ENCODE results near the gene TSC22D4. TPM values are rescaled to one million over a fixed set of nuclear protein-coding genes. Genes with fewer than 3 reads are reported as not detected.

The TSC22D4 gene
- total RNA-seq, 4 donors from 2014 or later = 26.2 to 51.4 (median 33.1) TPM

GRCh38 chr7:100438172-100438571 lies 40.8 kb downstream of the TSC22D4 start:
- TF ChIP-seq POLR2A (IDR thresholded peaks at IDR 0.05; ENCODE audit: low read depth) (no peak), EP300 (IDR thresholded peaks at IDR 0.05) (no peak), CTCF (IDR thresholded peaks at IDR 0.05) (no peak), POLR2AphosphoS5 (IDR thresholded peaks at IDR 0.05) (no peak)
- peaks cover 11 to 32% (median 26%) of the 10 kb centered on the region in 4 donors for H3K4me1 ChIP-seq
- peak overlapping the region in 2 of 4 donors; percentile 96 for H3K27ac ChIP-seq (replicated peaks in 1 of 4)
- intact Hi-C loops (cut with DNase I) = no loop called here
- no peak for DNase-seq (ENCODE audit: extremely low spot score)
- peaks cover 8 to 17% (median 16%) of the 10 kb centered on the region in 4 donors for H3K36me3 ChIP-seq
- H3K27me3 ChIP-seq = no peaks in the 10 kb centered on the region
- 57% methylated on average over 2 of the region's 2 CpGs for WGBS
- H3K9me3 ChIP-seq = no peaks in the 10 kb centered on the region
- H3K4me3 ChIP-seq = no peak overlapping the region

- intact Hi-C loops (cut with DNase I) = no loop called here
- no peaks in the 10 kb centered on the region for H3K9me3 ChIP-seq
- peak overlapping the region; percentile 77 to 92 (median 88) for H3K4me3 ChIP-seq
- no peaks in the 10 kb centered on the region for H3K27me3 ChIP-seq
- H3K36me3 ChIP-seq = peaks cover 8 to 24% (median 23%) of the 10 kb centered on the region in 4 donors
- peak overlapping the region; percentile 93 to 96 (median 95) for H3K27ac ChIP-seq (replicated peaks in 1 of 4)
- peaks cover 14 to 40% (median 33%) of the 10 kb centered on the region in 4 donors for H3K4me1 ChIP-seq
- TF ChIP-seq EP300 (IDR thresholded peaks at IDR 0.05) (no peak), POLR2A (IDR thresholded peaks at IDR 0.05; ENCODE audit: low read depth) (no peak)
- WGBS = 87% methylated on average over 28 of the region's 28 CpGs
- DNase-seq (ENCODE audit: extremely low spot score) = no peak
Measured at GRCh38 chr7:100437150-100438100, 41.6 kb downstream of the TSC22D4 start.

- no peak for DNase-seq (ENCODE audit: extremely low spot score)
- no peaks in the 10 kb centered on the region for H3K27me3 ChIP-seq
- intact Hi-C loops (cut with DNase I) = no loop called here
- TF ChIP-seq POLR2A (IDR thresholded peaks at IDR 0.05; ENCODE audit: low read depth) = no peak
- no peak for TF ChIP-seq POLR2AphosphoS5 (IDR thresholded peaks at IDR 0.05)
- H3K4me1 ChIP-seq = peaks cover 31 to 58% (median 51%) of the 10 kb centered on the region in 4 donors
- peaks cover 8 to 41% (median 36%) of the 10 kb centered on the region in 4 donors for H3K36me3 ChIP-seq
- peak overlapping the region; percentile 93 to 96 (median 95) for H3K27ac ChIP-seq (replicated peaks in 1 of 4)
- 16% methylated on average over 5 of the region's 81 CpGs for WGBS
- H3K9me3 ChIP-seq = no peaks in the 10 kb centered on the region
- peak overlapping the region; percentile 77 to 92 (median 88) for H3K4me3 ChIP-seq
Measured at GRCh38 chr7:100435401-100436304, 43.4 kb downstream of the TSC22D4 start.

GRCh38 chr7:100434297-100435144 lies 44.5 kb downstream of the TSC22D4 start:
- no peaks in the 10 kb centered on the region for H3K27me3 ChIP-seq
- no peak for TF ChIP-seq POLR2A (IDR thresholded peaks at IDR 0.05; ENCODE audit: low read depth)
- no peak for TF ChIP-seq EP300 (IDR thresholded peaks at IDR 0.05)
- TF ChIP-seq CTCF (IDR thresholded peaks at IDR 0.05) = no peak
- no peak for TF ChIP-seq POLR2AphosphoS5 (IDR thresholded peaks at IDR 0.05)
- WGBS = 86% methylated on average over 22 of the region's 22 CpGs
- H3K36me3 ChIP-seq = peaks cover 8 to 41% (median 36%) of the 10 kb centered on the region in 4 donors
- no peaks in the 10 kb centered on the region for H3K9me3 ChIP-seq
- H3K4me1 ChIP-seq = peaks cover 34 to 64% (median 56%) of the 10 kb centered on the region in 4 donors
- intact Hi-C loops (cut with DNase I) = no loop called here
- H3K27ac ChIP-seq (replicated peaks in 1 of 4) = peak overlapping the region; percentile 93 to 96 (median 95)
- DNase-seq (ENCODE audit: extremely low spot score) = no peak
- H3K4me3 ChIP-seq = peak overlapping the region; percentile 77 to 92 (median 88)
